Measurements from ENCODE around the gene PPIA.

GRCh38 chr7:44762726-44763522 is 33.6 kb upstream of the PPIA start:
- TF ChIP-seq CTCF (IDR thresholded peaks at IDR 0.05) (no peak), POLR2A (IDR thresholded peaks at IDR 0.05) (no peak)

Measured in uterus (tissue), 2 donors.